Panc1 (cell line): ENCODE data around the gene UBL4B. TPM values are rescaled to one million over a fixed set of nuclear protein-coding genes. Genes with fewer than 3 reads are reported as not detected.

Experiments used
- ATAC-seq: fragments of 200-7000 bp; cut with Tn5 transposase; 2 replicates; pipeline ENCODE4 v1.9.1; 2020; ENCODE audit warnings: mild to moderate bottlenecking, moderate library complexity
- BruUV-seq: library from RNA; stranded (reverse); fragments of 400-500 nt; replicated peaks from 2 replicates; lab custom pipeline; 2021; lab: Mats Ljungman, UMichigan
- CTCF ChIA-PET: fragments of 300-600 bp; sonication (Branson Sonifier 250); formaldehyde crosslinking; loops from one replicate; lab custom pipeline; 2022; ENCODE audit warnings: antibody characterized with exemption; lab: Charles Lee
- POLR2A ChIA-PET: fragments of 300-600 bp; sonication (Branson Sonifier 250); formaldehyde crosslinking; loops from one replicate; lab custom pipeline; 2022; ENCODE audit warnings: antibody characterized with exemption; lab: Charles Lee
- DNase-seq: peaks from one replicate; pipeline ENCODE4 v3.0.0-alpha.2; 2010; ENCODE audit warnings: low read depth, low spot score
- H3K27ac ChIP-seq: 2 replicates; pipeline ENCODE4 v1.5.1; 2011; ENCODE audit warnings: mild to moderate bottlenecking, low read length, inconsistent platforms
- H3K27me3 ChIP-seq: fragments of 200-500 bp; sonication (Bioruptor generic); 2 replicates; pipeline ENCODE4 v1.6.0; 2014; ENCODE audit warnings: low read length, inconsistent platforms; ENCODE audit not compliant: control insufficient read depth, insufficient read depth
- H3K36me3 ChIP-seq: fragments of 200-500 bp; sonication (Bioruptor generic); 2 replicates; pipeline ENCODE4 v1.5.1; 2014; ENCODE audit warnings: inconsistent platforms, mild to moderate bottlenecking, low read length, moderate library complexity; ENCODE audit not compliant: control insufficient read depth, insufficient read depth
- H3K4me1 ChIP-seq: 2 replicates; pipeline ENCODE4 v1.5.1; 2011; ENCODE audit warnings: inconsistent platforms, mild to moderate bottlenecking, low read length, moderate library complexity; ENCODE audit not compliant: control insufficient read depth, insufficient read depth
- H3K4me3 ChIP-seq, 2 experiments: 2 replicates each; pipeline ENCODE4 v1.5.1; 2011 to 2012; ENCODE audit warnings: low read depth in 2 of 2, low read length in 2 of 2, mild to moderate bottlenecking in 2 of 2, inconsistent platforms in 1 of 2, moderate library complexity in 1 of 2
- H3K9me3 ChIP-seq: fragments of 200-500 bp; sonication (Bioruptor generic); 2 replicates; pipeline ENCODE4 v1.5.1; 2014; ENCODE audit warnings: low read depth, mild to moderate bottlenecking, inconsistent platforms, low read length, moderate library complexity; ENCODE audit not compliant: control insufficient read depth, insufficient read depth
- CTCF ChIP-seq: fragments of 450-650 bp; IDR thresholded peaks from 2 replicates; pipeline ENCODE4 v1.5.1; 2017; ENCODE audit warnings: mild to moderate bottlenecking
- POLR2AphosphoS5 ChIP-seq: IDR thresholded peaks from 2 replicates; pipeline ENCODE4 v1.6.1; 2012; ENCODE audit warnings: mild to moderate bottlenecking, low read depth, low read length, moderate library complexity
- REST ChIP-seq, 2 experiments: IDR thresholded peaks; 2 replicates each; pipeline ENCODE4 v1.6.1; 2011 to 2012; ENCODE audit warnings: low read depth in 2 of 2, control low read depth in 1 of 2, low read length in 1 of 2, mild to moderate bottlenecking in 1 of 2, moderate library complexity in 1 of 2; ENCODE audit not compliant: insufficient read depth in 1 of 2
- SIN3A ChIP-seq: IDR thresholded peaks from 2 replicates; pipeline ENCODE4 v1.6.1; 2012; ENCODE audit warnings: low read depth, mild to moderate bottlenecking, low read length, moderate library complexity, borderline replicate concordance; ENCODE audit not compliant: insufficient read depth
- TCF7L2 ChIP-seq: IDR thresholded peaks from 2 replicates; pipeline ENCODE4 v1.6.1; 2011; ENCODE audit warnings: mild to moderate bottlenecking, low read depth, low read length, inconsistent platforms
- in situ Hi-C: cut with HindIII; loops from 2 replicates; pipeline ENCODE4 v1.10.0; 2016; ENCODE audit warnings: low sequenced_read_pairs, low pct_unique_long_range_greater_than_20kb
- intact Hi-C: fragments of 100-400 bp; cut with micrococcal nuclease; formaldehyde crosslinking; loops from one replicate; pipeline ENCODE4 v1.10.0; 2022; ENCODE audit not compliant: unreplicated experiment
- total RNA-seq: library from RNA; stranded (reverse); gene quantifications from one replicate; pipeline ENCODE4 v1.2.1, GENCODE V29; 2021; ENCODE audit not compliant: unreplicated experiment

The UBL4B gene
- total RNA-seq, 1 experiment from 2014 or later: not detected

GRCh38 chr1:110136911-110137310, 24.7 kb downstream of the UBL4B start:
- no TSS peak for BruUV-seq
- in situ Hi-C loops (no loop called here), intact Hi-C loops (no loop called here)
- no peaks in the 10 kb centered on the region for H3K36me3 ChIP-seq
- H3K27me3 ChIP-seq: peaks cover 5% of the 10 kb centered on the region; the same call in 1 of the 2 replicates
- H3K27ac ChIP-seq: no peak overlapping the region
- ChIA-PET POLR2A (no interaction called here), CTCF (no interaction called here)
- ATAC-seq (no peak), DNase-seq (no peak)
- H3K9me3 ChIP-seq: no peaks in the 10 kb centered on the region
- H3K4me1 ChIP-seq: no peaks in the 10 kb centered on the region
- TF ChIP-seq TCF7L2 (no peak), POLR2AphosphoS5 (no peak), SIN3A (no peak), CTCF (no peak), REST (IDR thresholded peaks at IDR 0.05; ENCODE audit: insufficient read depth in 1 of 2, low read depth in 2 of 2, low read length in 1 of 2) (no peak)
- H3K4me3 ChIP-seq: no peak overlapping the region

- no peaks in the 10 kb centered on the region for H3K36me3 ChIP-seq
- no peak overlapping the region for H3K4me3 ChIP-seq
- intact Hi-C loops: no loop called here
- peaks cover 5% of the 10 kb centered on the region; the same call in 1 of the 2 replicates for H3K27me3 ChIP-seq
- BruUV-seq: no TSS peak
- H3K9me3 ChIP-seq: no peaks in the 10 kb centered on the region
- DNase-seq (no peak), ATAC-seq (no peak)
- ChIA-PET POLR2A (no interaction called here), CTCF (no interaction called here)
- no peak overlapping the region for H3K27ac ChIP-seq
- TF ChIP-seq REST (IDR thresholded peaks at IDR 0.05; ENCODE audit: insufficient read depth in 1 of 2, low read depth in 2 of 2, low read length in 1 of 2): no peak
- TF ChIP-seq CTCF: no peak
- no peak for TF ChIP-seq SIN3A
- no peak for TF ChIP-seq TCF7L2
- TF ChIP-seq POLR2AphosphoS5: no peak
- in situ Hi-C loops: no loop called here
- H3K4me1 ChIP-seq: no peaks in the 10 kb centered on the region
Measured at GRCh38 chr1:110138956-110139355, 26.7 kb downstream of the UBL4B start.
